ENCODE results near the gene TTC34.
"Not testable (repeated sequence)": the region's sequence is repeated elsewhere in the genome, so short reads cannot be mapped to it uniquely, and the experiment has no call there.

Gene TTC34

GRCh38 chr1:2754597-2754996, 46.9 kb downstream of the TTC34 start:
- not testable (repeated sequence) for ATAC-seq

- not testable (repeated sequence) for ATAC-seq
Observed at GRCh38 chr1:2752503-2752902, 49.0 kb downstream of the TTC34 start.

GRCh38 chr1:2751866-2752265, 49.6 kb downstream of the TTC34 start:
- ATAC-seq, result not testable (repeated sequence)

- ATAC-seq, result not testable (repeated sequence)
Observed at GRCh38 chr1:2750766-2751730, 50.4 kb downstream of the TTC34 start.

GRCh38 chr1:2750041-2750680, 51.3 kb downstream of the TTC34 start:
- not testable (repeated sequence) for ATAC-seq

- ATAC-seq, result not testable (repeated sequence)
Observed at GRCh38 chr1:2748626-2749025, 52.9 kb downstream of the TTC34 start.

GRCh38 chr1:2694796-2695195, 106.7 kb downstream of the TTC34 start:
- ATAC-seq, result not testable (repeated sequence)

GRCh38 chr1:2690180-2690579, 111.3 kb downstream of the TTC34 start:
- not testable (repeated sequence) for ATAC-seq

GRCh38 chr1:2688336-2688665, 113.2 kb downstream of the TTC34 start:
- not testable (repeated sequence) for ATAC-seq

GRCh38 chr1:2687638-2688335, 113.7 kb downstream of the TTC34 start:
- ATAC-seq, result not testable (repeated sequence)

GRCh38 chr1:2687174-2687591, 114.3 kb downstream of the TTC34 start:
- ATAC-seq, result not testable (repeated sequence)

GRCh38 chr1:2686091-2686863, 115.2 kb downstream of the TTC34 start:
- ATAC-seq, result not testable (repeated sequence)

- not testable (repeated sequence) for ATAC-seq
Observed at GRCh38 chr1:2685671-2686070, 115.8 kb downstream of the TTC34 start.

GRCh38 chr1:2684878-2685277, 116.6 kb downstream of the TTC34 start:
- not testable (repeated sequence) for ATAC-seq

- not testable (repeated sequence) for ATAC-seq
Observed at GRCh38 chr1:2684000-2684399, 117.5 kb downstream of the TTC34 start.

- ATAC-seq, result not testable (repeated sequence)
Observed at GRCh38 chr1:2683321-2683741, 118.2 kb downstream of the TTC34 start.

GRCh38 chr1:2682879-2683278, 118.6 kb downstream of the TTC34 start:
- not testable (repeated sequence) for ATAC-seq

- not testable (repeated sequence) for ATAC-seq
Observed at GRCh38 chr1:2676726-2677125, 124.8 kb downstream of the TTC34 start.

- ATAC-seq, result not testable (repeated sequence)
Observed at GRCh38 chr1:2671656-2672055, 129.8 kb downstream of the TTC34 start.

GRCh38 chr1:2659806-2660205, 141.7 kb downstream of the TTC34 start:
- ATAC-seq, result not testable (repeated sequence)

GRCh38 chr1:2657909-2658308, 143.6 kb downstream of the TTC34 start:
- ATAC-seq, result not testable (repeated sequence)

- ATAC-seq, result not testable (repeated sequence)
Observed at GRCh38 chr1:2657124-2657523, 144.4 kb downstream of the TTC34 start.
